Measurements from ENCODE around the gene YIPF5.

YIPF5 gene

GRCh38 chr5:144122641-144123040 is 47.8 kb downstream of the YIPF5 start:
- no peak for DNase-seq (ENCODE audit: low read depth)

- no peak for DNase-seq (ENCODE audit: low read depth)
Measured at GRCh38 chr5:144122081-144122480, 48.4 kb downstream of the YIPF5 start.

GRCh38 chr5:144121577-144121976 is 48.9 kb downstream of the YIPF5 start:
- DNase-seq (ENCODE audit: low read depth) = no peak

GRCh38 chr5:144120661-144121180 is 49.7 kb downstream of the YIPF5 start:
- no peak for DNase-seq (ENCODE audit: low read depth)

- no peak for DNase-seq (ENCODE audit: low read depth)
Measured at GRCh38 chr5:144117412-144117811, 53.0 kb downstream of the YIPF5 start.

- DNase-seq (ENCODE audit: low read depth) = no peak
Measured at GRCh38 chr5:144114571-144114970, 55.9 kb downstream of the YIPF5 start.
